ENCODE measurements around the gene ADCY5.
"Not testable (repeated sequence)": the region's sequence is repeated elsewhere in the genome, so short reads cannot be mapped to it uniquely, and the experiment has no call there.

Gene ADCY5

GRCh38 chr3:123448536-123449101 lies at the start of gene ADCY5:
Gene ADCY5, minus strand, starts transcription at chr3:123449090. Its CDS starts 545 bp downstream, at chr3:123448545.
- no peak for DNase-seq (ENCODE audit: low read depth)

GRCh38 chr3:123493912-123494311 lies 45.0 kb upstream of the ADCY5 start:
- no peak for DNase-seq (ENCODE audit: low read depth)

- no peak for DNase-seq (ENCODE audit: low read depth)
Measured at GRCh38 chr3:123491966-123492587, 43.2 kb upstream of the ADCY5 start.

GRCh38 chr3:123489400-123490004 lies 40.6 kb upstream of the ADCY5 start:
- DNase-seq (ENCODE audit: low read depth), result peak; percentile 38

DNA sequence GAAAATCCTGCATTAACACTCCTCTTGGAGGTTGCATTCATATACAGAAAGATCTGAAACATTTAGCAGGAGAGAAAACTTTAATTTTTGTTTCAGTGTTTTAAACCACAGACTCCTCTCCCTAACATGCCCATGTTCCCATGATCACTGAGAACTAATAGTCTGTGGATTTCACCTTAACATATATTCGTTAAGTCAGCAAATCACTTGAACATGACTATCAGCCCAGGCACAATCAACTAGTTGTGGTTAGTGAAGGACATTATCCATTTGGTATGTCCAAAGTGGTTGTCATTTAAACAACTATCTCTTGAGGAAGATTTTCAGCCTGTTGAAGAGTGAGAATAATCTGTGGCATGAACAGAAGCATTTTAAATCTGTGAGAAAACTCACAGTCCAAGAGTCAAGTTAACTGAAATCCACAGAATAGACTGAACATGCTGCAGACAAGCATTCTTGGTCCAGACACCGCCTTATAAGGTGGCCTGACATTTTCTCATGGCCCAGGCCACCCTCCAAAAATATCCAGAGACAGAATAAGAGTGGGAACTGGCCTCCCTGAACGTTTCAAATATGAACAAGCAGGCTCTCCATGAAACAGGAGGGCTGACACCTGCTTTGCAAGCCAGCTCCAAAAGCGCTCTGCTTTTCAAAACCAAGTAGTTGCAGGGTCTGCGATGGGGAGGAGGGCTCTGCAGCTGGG lies 39.9 kb upstream of the ADCY5 start:
- no peak for DNase-seq (ENCODE audit: low read depth)

GRCh38 chr3:123487063-123487462 lies 38.2 kb upstream of the ADCY5 start:
- DNase-seq (ENCODE audit: low read depth), result not testable (repeated sequence)

DNA sequence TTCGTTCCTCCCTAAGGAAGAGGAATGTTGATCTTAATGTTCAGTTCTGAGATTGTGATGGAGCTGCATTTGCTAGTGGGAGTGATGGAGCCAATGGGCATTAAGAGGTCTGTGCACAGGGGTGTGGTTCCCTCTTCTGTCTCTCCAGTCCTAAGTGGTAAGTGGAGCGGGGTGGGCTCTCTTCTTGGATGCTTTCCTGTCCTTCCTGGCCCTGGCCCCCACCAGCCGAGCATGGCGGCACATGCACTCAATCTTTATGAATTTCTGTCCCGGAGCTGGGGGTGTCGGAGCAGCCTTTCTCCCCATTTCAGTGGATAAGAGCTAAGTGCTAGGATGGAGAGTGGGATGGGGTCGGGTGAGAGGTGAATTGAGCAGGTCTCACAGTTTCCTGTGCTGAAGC lies 37.6 kb upstream of the ADCY5 start:
- no peak for DNase-seq (ENCODE audit: low read depth)

GRCh38 chr3:123485551-123485950 lies 36.7 kb upstream of the ADCY5 start:
- no peak for DNase-seq (ENCODE audit: low read depth)

- no peak for DNase-seq (ENCODE audit: low read depth)
Measured at GRCh38 chr3:123483146-123483545, 34.3 kb upstream of the ADCY5 start.

DNA sequence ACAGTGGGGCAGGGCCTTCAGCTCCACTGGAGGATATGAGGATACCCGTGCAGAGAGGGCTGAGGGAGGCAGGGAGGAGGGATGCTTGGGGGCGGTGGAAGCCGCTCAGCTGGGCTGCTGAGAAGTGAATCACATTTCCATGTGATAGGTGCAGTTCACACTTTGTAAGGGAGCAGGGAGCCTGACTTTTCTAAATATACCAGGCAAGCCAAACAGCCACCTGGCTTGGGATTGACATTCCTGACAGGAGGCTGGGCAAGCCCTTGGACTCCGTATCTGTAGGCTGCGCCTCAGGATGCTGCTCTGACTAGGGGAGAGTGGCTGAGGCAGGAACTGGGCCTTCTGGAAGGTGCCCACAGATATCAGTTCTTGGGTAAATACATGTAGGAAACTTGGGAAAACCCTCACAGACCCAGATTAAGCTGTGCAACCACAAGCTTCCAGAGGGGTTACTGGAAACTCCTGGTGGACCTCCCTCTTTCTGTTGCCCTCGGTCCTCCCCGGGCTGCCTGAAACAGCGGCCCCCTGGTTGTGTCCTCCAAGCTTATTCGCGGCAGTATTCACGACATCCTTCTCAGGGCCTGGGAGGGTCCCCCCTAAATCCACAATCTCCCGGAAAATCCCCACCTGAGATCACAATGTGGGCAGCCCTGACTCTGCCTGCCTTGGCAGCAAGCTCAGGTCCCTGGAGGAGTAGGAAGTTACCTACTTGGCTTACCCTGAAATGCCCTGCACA lies 33.0 kb upstream of the ADCY5 start:
- no peak for DNase-seq (ENCODE audit: low read depth)

DNA sequence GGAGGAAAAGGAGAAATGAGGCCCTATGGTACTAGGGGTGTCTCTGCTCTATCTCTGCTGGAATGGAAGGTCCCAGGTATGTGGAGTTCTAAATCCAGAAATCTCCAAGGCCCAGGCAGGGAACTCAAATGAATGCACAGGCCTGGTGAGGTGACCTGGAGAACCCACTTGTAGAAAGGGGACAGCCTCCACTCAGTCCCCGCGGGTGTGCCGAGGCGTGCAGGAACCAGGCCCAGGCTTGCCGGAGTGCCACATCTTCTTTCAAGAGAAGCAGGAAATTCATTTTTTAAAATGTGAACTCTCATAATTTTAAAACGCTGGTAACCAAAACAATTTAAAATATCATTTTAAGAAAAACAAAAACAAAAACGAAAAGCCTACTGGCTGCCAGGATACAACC lies 32.2 kb upstream of the ADCY5 start:
- DNase-seq (ENCODE audit: low read depth), result no peak

DNA sequence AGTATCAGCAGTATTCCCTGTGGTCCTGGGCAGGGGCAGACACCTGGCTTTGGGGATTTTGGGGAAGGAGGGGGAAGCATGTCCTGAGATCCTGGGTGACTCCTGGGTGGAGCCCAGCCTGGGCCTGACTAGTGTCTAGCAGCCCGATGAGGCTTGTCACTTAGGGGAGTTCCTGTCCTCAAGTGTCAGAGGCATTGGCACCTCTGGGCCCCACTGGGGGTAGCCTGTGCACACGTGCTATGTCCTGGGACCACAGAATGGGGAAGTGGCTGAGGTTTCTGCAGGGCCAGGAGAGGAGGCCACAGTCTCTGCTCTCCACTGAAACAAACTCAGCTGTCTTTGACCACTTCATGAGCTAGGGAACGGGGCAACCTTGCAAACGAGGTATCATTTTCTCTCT lies 31.5 kb upstream of the ADCY5 start:
- no peak for DNase-seq (ENCODE audit: low read depth)

DNA sequence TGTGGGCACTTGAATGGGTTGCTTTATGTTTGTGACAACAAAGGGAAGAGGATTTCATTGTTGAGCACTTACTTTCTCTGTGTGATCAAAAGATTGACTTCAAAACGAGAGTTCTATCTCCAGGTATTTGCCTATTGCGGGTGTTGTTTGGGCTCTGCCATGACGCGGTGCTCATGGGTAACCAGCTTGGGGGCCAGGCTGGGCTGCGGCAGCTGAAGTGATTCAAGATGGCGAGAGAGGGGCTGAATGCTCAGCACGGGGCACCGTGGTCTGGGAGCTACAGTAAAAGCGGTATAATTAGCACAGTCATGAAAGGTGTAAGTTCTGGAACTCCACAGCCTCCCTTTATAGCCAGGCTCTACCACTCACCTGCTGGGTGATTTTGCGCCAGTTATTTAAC lies 31.0 kb upstream of the ADCY5 start:
- DNase-seq (ENCODE audit: low read depth), result no peak

- no peak for DNase-seq (ENCODE audit: low read depth)
Measured at GRCh38 chr3:123478314-123478713, 29.4 kb upstream of the ADCY5 start.

DNA sequence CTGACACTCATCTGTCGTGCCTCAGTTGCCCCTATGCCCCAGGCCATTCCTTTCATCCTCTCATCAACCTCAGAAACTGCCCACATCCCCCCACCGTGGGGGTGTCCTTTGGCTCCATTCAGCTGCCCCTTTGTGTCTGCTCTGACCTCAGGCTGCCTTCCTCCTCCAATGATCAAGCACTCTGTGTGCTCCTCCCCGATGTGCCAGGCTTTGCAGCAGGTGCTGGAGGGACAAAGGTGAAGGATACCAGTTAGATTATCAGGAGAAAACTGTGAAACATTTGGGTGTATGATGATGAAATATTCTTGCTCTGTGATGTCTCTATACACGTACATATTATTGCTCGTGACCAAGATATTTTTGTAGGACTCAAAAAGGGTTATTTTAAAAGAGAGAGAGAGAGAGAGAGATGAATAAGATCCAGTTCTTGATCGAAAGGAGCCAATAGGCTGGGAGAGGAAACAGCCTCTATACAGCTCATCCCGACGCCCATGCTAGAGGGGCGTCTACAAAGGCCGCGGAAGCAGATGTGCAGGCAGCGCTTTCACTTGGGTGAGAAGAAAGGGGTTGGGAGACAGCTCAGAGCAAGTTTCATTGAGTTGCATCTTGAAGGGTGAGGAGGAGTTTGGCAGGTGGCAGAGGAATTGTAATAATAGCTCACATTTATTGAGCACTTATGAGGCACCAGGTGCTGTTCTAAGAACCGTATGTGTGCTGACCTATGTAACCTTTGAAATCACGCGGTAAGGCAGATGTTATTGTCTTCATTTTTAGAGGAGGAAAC lies 28.3 kb upstream of the ADCY5 start:
- DNase-seq (ENCODE audit: low read depth), result no peak

- no peak for DNase-seq (ENCODE audit: low read depth)
Measured at GRCh38 chr3:123475786-123476185, 26.9 kb upstream of the ADCY5 start.

GRCh38 chr3:123471106-123471505 lies 22.2 kb upstream of the ADCY5 start:
- no peak for DNase-seq (ENCODE audit: low read depth)

- no peak for DNase-seq (ENCODE audit: low read depth)
Measured at GRCh38 chr3:123469323-123469995, 20.6 kb upstream of the ADCY5 start.

DNA sequence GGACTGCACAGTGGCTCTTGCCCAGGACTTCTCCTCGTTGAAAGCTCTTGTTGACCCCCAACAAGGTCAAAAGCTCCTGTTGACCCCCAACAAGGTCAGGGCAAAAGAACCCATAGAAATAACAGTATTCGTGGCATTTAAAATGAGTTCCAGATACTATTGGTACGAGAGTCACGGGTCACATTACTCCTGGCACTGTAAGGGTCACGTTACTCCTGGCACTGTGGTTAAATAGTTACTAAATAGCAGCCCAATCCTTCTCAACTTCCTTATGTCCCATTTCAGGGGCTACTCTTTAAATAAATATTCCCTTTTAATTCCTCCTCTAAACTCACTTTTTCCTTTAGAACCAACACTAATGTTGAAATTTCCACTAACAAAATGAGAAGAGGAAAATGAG lies 18.2 kb upstream of the ADCY5 start:
- DNase-seq (ENCODE audit: low read depth), result no peak

- no peak for DNase-seq (ENCODE audit: low read depth)
Measured at GRCh38 chr3:123464211-123464610, 15.3 kb upstream of the ADCY5 start.

GRCh38 chr3:123459862-123460261 lies 11.0 kb upstream of the ADCY5 start:
- DNase-seq (ENCODE audit: low read depth), result no peak
